Lower leg skin (tissue), 3 donors: ENCODE measurements around the gene COL4A3.

Experiments
- POLR2A ChIP-seq, 2 donors: fragments of 450-650 bp; IDR thresholded peaks; one replicate each; pipeline ENCODE4 v1.6.1; 2016 to 2017; ENCODE audit warnings: antibody characterized with exemption in 2 of 2, mild to moderate bottlenecking in 1 of 2, moderate library complexity in 1 of 2
- TF ChIP-seq, protein P1 (sequence below), 3 donors: fragments of 450-650 bp; IDR thresholded peaks; one replicate each; pipeline ENCODE4 v1.5.1; 2016; ENCODE audit warnings: antibody characterized with exemption in 3 of 3, mild to moderate bottlenecking in 3 of 3, moderate library complexity in 2 of 3

DNA sequence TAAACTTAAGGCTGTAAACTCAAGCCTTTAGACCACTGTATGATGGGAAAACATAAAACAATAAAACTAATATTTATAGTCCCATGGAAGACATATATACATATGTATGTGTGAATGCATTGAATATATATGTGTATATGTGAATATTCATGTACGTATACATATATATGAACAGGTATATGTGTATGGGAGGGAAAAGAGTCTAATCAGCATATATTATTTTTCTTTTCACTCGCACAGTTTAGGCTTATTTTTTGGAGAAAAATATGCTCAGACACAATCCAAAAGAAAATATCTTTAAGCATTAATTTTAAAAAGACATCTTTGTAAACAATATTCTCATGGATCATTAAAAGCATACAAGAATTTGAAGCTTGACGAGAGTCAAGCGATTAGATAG is 23.1 kb upstream of the COL4A3 start:
- TF ChIP-seq, protein P1, sequence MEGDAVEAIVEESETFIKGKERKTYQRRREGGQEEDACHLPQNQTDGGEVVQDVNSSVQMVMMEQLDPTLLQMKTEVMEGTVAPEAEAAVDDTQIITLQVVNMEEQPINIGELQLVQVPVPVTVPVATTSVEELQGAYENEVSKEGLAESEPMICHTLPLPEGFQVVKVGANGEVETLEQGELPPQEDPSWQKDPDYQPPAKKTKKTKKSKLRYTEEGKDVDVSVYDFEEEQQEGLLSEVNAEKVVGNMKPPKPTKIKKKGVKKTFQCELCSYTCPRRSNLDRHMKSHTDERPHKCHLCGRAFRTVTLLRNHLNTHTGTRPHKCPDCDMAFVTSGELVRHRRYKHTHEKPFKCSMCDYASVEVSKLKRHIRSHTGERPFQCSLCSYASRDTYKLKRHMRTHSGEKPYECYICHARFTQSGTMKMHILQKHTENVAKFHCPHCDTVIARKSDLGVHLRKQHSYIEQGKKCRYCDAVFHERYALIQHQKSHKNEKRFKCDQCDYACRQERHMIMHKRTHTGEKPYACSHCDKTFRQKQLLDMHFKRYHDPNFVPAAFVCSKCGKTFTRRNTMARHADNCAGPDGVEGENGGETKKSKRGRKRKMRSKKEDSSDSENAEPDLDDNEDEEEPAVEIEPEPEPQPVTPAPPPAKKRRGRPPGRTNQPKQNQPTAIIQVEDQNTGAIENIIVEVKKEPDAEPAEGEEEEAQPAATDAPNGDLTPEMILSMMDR (IDR thresholded peaks at IDR 0.05) = no peak
- no peak for TF ChIP-seq POLR2A (IDR thresholded peaks at IDR 0.05)
